HG02938 (cell line): ENCODE results near the gene THRB.

Experiments
- ATAC-seq: cut with Tn5 transposase; IDR thresholded peaks from one replicate; pipeline ENCODE4 v1.9.1; 2021; ENCODE audit warnings: mild to moderate bottlenecking, moderate library complexity; ENCODE audit not compliant: unreplicated experiment

THRB gene

GRCh38 chr3:24513463-24513862 is 18.8 kb upstream of the THRB start:
- no peak for ATAC-seq

DNA sequence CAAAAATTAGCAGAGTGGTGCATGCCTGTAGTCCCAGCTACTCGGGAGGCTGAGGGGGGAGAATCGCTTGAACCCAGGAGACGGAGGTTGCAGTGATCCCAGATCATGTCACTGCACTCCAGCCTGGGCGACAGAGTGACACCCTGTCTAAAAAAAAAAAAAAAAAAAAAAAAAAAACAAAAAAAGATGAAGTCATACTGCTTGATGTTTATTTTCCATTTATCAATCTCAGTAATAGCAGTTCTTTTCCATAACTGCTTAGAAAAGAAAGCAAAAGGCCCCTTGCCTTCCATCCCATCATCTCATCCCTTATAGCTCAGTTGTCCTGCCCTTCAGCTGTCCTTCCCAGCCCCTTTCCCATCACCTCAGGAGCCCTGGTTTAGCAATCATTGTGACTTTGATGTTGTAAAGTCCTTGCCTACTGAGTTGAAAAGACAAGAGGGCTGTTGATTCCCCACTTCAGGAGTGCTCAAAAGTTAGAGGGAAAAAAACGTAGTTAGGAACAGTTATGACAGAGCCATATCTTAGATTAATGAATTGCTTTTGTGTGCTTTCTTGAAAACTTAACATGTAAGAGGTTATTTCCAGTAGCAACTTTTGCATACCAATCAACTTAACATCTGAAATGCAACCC is 18.0 kb upstream of the THRB start:
- no peak for ATAC-seq

DNA sequence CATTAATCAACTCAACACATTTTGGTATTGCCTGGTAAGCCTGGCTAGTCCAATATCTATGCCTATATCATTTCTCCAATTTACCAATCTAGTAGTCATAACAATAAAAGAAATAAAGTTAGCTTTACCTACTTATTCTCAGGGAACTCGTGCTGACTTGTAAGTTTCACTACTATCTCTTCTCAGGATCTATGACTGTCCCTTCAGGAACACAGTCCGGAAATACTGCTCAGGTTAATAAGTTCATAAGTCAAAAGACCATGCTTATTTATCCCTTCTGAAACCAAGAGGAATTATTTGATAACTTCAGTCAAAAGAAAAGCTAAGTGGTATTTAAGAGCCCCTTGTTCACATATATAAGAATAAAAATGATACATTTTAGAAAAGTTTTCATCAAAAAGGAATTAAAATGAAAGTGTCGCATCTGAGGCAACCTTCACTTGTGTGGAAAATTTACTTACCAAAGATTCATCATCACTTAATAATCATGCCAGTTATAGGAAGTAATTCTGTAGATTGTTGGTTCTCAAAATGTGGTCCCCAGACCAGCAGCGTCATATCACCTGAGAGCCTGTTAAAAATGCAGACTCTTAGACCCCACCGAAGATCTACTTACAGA is 15.5 kb upstream of the THRB start:
- no peak for ATAC-seq

- ATAC-seq = no peak
These were observed 13.8 kb upstream of the THRB start for GRCh38 chr3:24508423-24508839.

GRCh38 chr3:24507776-24508422 is 13.2 kb upstream of the THRB start:
- ATAC-seq = no peak

DNA sequence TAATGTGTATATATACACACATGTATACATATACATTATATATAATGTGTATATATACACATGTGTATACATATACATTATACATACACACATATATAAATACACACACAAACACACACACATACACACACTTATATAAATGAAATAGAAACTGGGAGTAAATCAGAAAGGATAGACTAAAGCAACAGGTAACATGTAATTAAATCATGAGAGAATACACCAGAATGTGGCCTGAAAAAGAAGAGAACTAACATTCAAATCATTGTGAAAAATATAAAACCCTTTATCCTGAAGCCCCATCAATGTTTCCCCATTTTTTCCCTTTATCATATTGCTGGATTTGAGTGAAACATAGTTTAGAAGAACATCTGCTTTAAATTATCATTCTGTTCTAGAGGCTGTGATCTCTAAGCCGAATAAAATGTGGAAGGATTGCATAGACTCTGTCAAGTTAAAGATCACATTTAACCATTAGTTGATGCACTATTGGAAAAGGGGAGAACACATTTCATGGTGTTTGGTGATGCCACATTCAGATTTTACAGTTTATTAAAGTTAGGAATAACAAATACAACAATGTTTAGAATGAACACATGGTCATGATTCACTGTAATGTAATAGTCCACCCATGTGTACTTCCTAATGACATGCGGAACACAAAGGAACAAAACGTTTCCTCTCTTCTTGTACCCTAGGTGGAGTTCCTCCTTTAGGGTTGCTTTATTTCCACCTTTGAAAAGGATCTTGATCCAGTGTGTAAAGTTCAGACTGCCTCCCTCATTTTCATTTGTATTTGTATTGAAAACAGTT is 12.5 kb upstream of the THRB start:
- ATAC-seq = no peak

DNA sequence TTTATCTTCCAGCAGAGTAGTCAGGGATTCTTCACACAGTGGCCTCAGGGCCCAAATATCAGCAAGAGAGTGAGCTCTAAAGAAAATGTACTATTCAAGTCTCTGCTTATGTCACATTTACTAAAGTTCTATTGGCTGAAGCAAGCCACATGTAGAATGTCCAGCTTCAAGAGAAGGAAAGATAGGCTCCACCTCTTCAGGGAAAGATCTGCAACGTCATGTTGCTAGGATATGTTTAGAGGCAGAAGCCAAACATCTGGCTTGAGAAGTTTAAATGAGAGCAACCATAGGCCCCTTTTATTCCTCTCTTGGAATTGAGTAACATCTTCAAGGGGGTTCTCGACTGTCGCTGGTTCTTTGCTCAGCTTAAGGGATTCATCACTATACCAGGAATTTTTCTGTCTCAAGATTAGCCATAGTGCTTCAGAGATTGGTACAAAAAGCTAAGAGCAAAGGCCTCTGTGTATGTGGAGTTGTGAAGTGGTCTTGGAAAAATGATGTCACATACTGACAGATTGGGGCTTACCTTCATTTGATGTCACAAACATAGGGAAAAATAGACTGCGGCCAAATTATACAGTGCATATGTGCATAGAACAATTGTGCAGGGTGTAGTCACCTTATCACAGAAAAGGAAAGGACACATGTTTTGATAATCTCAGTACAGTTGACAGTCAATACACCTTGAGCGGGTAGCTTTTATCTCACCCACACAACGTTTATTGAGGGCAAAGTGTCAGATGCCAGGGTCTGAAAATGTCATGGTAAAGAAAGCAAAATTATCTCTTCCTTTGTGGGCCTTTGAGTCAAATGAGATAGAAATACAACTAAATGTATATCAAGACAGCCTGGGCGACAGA is 11.3 kb upstream of the THRB start:
- no peak for ATAC-seq

GRCh38 chr3:24504772-24505171 is 10.1 kb upstream of the THRB start:
- ATAC-seq = no peak

DNA sequence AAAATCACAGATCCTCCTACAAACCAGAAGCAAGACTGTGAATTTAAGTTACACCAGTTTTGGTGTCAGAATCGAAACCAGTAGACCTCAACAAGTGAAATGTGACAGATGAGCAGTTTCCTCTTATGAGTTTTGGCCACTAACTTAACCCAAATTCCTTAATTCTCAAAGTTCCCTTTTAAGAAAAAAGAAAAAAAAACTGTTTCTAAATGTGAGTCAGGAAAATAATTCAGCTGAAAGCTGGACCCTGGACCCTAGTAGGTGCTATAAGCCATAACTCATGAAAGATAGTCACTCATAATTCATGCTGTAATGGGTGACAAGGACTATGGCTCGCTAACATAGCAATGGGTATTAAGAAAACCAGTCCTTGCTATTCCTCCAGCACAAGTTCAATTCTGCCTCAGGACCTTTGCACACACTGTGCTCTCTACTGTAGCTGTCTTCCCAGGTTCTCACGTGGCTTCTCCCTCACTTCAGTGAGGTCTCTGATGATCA is 9.0 kb upstream of the THRB start:
- ATAC-seq = peak; percentile 88

DNA sequence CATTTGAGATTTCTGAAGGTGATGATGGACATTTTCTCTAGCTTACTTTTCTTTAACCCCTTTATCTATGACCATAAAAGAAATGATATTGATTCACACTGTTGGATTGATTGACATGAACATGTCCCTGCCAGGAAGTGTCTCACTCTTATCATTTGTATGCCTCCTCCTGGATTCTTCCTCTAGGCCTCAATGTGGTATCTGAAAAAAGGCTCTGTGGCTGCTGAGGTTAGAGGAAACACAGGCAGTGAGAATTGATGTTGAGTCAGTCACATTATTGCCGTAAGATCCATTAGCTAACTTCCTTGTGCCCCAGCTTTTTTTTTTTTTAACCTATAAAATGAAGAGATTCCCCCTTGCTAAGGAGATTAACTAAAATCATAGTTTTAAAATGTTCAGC is 8.0 kb upstream of the THRB start:
- no peak for ATAC-seq

DNA sequence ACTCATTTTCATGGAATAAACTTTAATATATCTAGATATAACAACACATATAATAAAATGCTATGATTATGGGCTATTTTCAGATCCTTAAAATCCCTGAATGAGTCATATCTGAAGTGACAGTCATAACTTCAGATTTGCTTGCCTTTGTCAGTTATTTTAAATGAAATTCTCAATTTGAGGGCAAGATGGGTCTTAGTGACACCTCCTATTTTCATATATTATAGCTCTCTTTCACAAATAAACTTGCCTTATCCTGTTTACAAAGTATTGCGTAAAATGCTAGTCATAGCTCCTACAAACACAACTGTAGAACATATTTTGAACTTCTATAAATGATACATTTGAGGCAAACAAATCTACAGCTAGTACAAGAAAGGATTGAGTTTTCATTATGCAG is 6.2 kb upstream of the THRB start:
- ATAC-seq = no peak

- no peak for ATAC-seq
These were observed 5.3 kb upstream of the THRB start for GRCh38 chr3:24499991-24500390.

DNA sequence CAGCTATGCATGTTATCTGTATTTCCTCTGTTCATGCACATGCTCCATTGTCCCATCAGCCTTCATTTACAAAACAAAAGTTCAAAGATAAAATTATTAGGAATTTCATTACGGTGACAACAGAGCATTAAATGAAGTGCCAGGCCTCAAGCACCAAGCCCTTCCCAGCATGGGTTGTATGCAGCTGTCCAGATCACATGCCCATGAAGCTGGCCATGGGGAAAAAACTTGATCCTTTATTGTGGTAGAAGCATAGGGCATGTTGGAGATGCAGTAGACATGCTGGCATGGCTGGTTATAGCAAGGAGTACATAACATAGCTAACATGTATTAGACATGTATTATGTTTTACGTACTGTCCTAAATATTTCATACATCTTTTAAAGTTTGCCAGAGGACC is 4.1 kb upstream of the THRB start:
- no peak for ATAC-seq

DNA sequence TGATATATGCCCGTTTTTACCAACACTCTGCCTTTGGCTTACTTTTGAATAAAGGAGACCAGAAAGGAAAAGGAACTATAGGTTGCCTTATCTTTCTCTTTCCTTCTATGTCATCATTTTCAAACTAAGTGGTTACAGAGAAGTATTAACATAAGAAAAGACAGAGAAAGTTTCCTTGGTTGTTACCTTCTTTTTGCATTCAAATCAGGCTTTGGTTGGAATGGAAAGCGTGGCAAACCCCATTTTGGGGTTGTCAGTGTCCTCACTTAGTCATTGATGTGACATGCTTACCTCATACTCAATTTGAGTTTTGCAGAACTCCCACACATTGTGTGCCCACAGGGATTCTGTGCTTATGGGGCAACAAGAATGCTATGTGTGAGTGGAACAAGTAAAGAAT is 3.7 kb upstream of the THRB start:
- no peak for ATAC-seq

DNA sequence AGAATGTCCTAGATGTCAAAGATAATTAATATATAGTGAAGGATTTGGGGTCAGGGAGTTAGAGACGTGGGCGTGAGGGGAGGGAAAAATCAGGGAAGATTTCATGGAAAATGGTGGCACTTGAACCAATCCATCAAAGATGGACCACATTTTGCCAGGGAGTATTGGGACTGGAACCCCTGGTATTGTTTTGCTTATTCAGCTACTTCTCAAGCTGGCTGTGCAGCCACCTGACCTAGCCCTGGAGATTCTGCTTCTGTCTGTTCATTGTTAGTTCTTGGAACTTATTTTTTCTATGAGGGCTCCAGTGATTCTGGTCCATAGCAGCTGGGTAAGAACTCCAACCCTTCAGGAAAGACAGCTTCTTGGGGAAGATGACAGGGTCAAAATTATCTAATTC is 3.3 kb upstream of the THRB start:
- no peak for ATAC-seq

GRCh38 chr3:24496529-24497482 is 2.2 kb upstream of the THRB start:
- ATAC-seq = no peak

GRCh38 chr3:24495326-24495994 is 810 bp upstream of the THRB start:
- peak; percentile 8 for ATAC-seq

- ATAC-seq = no peak
These were observed 668 bp downstream of the THRB start for GRCh38 chr3:24493746-24494617.
